Heart right ventricle (tissue), 16 donors: ENCODE measurements around the gene ULK1. TPM values are rescaled to one million over a fixed set of nuclear protein-coding genes. Genes with fewer than 3 reads are reported as not detected.

Experiments
- ATAC-seq, 8 donors: fragments of 200-7000 bp; cut with Tn5 transposase; one replicate each; pipeline ENCODE4 v1.9.1; 2020; ENCODE audit warnings: mild to moderate bottlenecking in 8 of 8, moderate library complexity in 8 of 8, moderate number of reproducible peaks in 1 of 8
- DNase-seq, 2 donors: peaks; one replicate each; pipeline ENCODE4 v3.0.0-alpha.2; 2020
- H3K27ac ChIP-seq, 10 donors: fragments of 200-600 bp; sonication (generic) in 2 of 10; one replicate each; pipeline versions ENCODE4 v1.5.0 to v1.8.0; 2020 to 2022; ENCODE audit warnings: mild to moderate bottlenecking in 3 of 10
- H3K27me3 ChIP-seq, 7 donors: fragments of 200-600 bp; one replicate each; pipeline ENCODE4 v1.8.0; 2021 to 2022; ENCODE audit warnings: mild to moderate bottlenecking in 2 of 7
- H3K36me3 ChIP-seq, 9 donors: fragments of 200-600 bp; sonication (generic) in 1 of 9; one replicate each; pipeline versions ENCODE4 v1.5.0 to v1.8.0; 2020 to 2022; ENCODE audit warnings: mild to moderate bottlenecking in 2 of 9
- H3K4me1 ChIP-seq, 9 donors: fragments of 200-600 bp; sonication (generic) in 1 of 9; one replicate each; pipeline versions ENCODE4 v1.5.0 to v1.8.0; 2020 to 2022; ENCODE audit warnings: mild to moderate bottlenecking in 4 of 9
- H3K4me3 ChIP-seq, 10 donors: fragments of 200-600 bp; sonication (generic) in 2 of 10; one replicate each; pipeline versions ENCODE4 v1.5.0 to v1.8.0; 2020 to 2022; ENCODE audit warnings: mild to moderate bottlenecking in 7 of 10, moderate library complexity in 2 of 10
- H3K9me3 ChIP-seq, 11 donors: fragments of 200-600 bp in 10 of 11; sonication (generic) in 2 of 11; one replicate each; pipeline versions ENCODE4 v1.5.0 to v1.8.0; 2013 to 2022; ENCODE audit warnings: mild to moderate bottlenecking in 2 of 11, control low read depth in 1 of 11, moderate library complexity in 1 of 11
- CTCF ChIP-seq, 9 donors: fragments of 200-600 bp; sonication (generic) in 2 of 9; IDR thresholded peaks; one replicate each; pipeline versions ENCODE4 v1.5.0 to v1.8.0; 2021 to 2022; ENCODE audit warnings: antibody characterized with exemption in 9 of 9, mild to moderate bottlenecking in 5 of 9, moderate library complexity in 1 of 9
- WGBS, 2 donors: extraction: QIAGEN DNeasy Blood & Tissue Kit; methylation state at CpG; one replicate each; pipeline ENCODE4 v1.1.7; 2013; ENCODE audit warnings: inconsistent platforms in 1 of 2; 5-methylcytosine and 5-hydroxymethylcytosine counted together
- intact Hi-C, 10 donors: fragments of 100-400 bp; cut with DNase I; formaldehyde crosslinking; loops; one replicate each; pipeline versions ENCODE4 v1.11.1 to v1.14.2; 2022
- polyA plus RNA-seq, 2 donors: library from polyadenylated mRNA; stranded (reverse); fragments of 200-250 nt; gene quantifications; one replicate each; pipeline ENCODE4 v1.2.3, GENCODE V29; 2013
- total RNA-seq, 10 donors: library from RNA; stranded (reverse); fragmentation: NEBNext Ultra II Directional in 3 of 10; extraction: Animal tissue kit (Norgen Biotek cat#: 25700) in 3 of 10; gene quantifications; one replicate each; pipeline versions ENCODE4 v1.2.1 to v1.2.4, GENCODE V29; 2021 to 2023
- donor health status: Arrhythmogenic right ventricular cardiomyopathy.
- donor health status: ischemic (EF 13 %, LVEDD 7.1; RV severe dilation, severe dysfunction).
- donor health status: healthy with polysubstance abuse.
- donor health status: DM: no; HTN: yes; CAD: no.
- donor health status: DM: no; HTN: no; CAD: no.
- donor health status: ischemic (EF 25% LVEDD 6.9; RV normal size, moderate dysfunction).
- donor health status: ischemic (EF 25% LVEDD 5.7; RV mildly dilated, moderate dysfunction).
- donor health status: healthy.
- donor health status: DM: yes; HTN: yes; CAD: no.
- donor health status: Ischemic cardiomyopathy.
- donor health status: ischemic (EF 35%, LVEDD 5.7; RV mildly dilated, moderate dysfunction).
- donor health status: nonischemic (EF 11% LVEDD 7.7; RV severe dilation, severe dysfunction).
- donor health status: DM: yes; HTN: yes; CAD: no.
- donor health status: PGD.
- donor health status: ischemic (EF 29% LVEDD 5.4; RV normal size, mild dysfunction).
- donor health status: nonischemic (EF 23%, LVEDD 6.1; RV moderate dilation, normal function).

The ULK1 gene
- total and polyA plus RNA-seq, 12 donors, result 10.7 to 77.7 (median 48.6) TPM

GRCh38 chr12:131965073-131965472 is 70.7 kb downstream of the ULK1 start:
- Histone ChIP-seq H3K4me1 (peaks cover 0 to 25% (median 13%) of the 10 kb centered on the region in 9 donors), H3K9me3 (no peaks in the 10 kb centered on the region), H3K27ac (no peak overlapping the region), H3K4me3 (no peak overlapping the region), H3K36me3 (peaks cover 0 to 33% (median 8%) of the 10 kb centered on the region in 9 donors), H3K27me3 (no peaks in the 10 kb centered on the region)
- no peak for ATAC-seq
- no peak for DNase-seq
- TF ChIP-seq CTCF (IDR thresholded peaks at IDR 0.05), result no peak
- intact Hi-C loops, result no loop called here
- 68 to 69% methylated on average over 2 of the region's 2 CpGs for WGBS, 2 donors

- no peak for TF ChIP-seq CTCF (IDR thresholded peaks at IDR 0.05)
- Histone ChIP-seq H3K36me3 (peaks cover 0 to 9% (median 0%) of the 10 kb centered on the region in 9 donors), H3K4me3 (no peak overlapping the region), H3K27ac (no peak overlapping the region), H3K27me3 (no peaks in the 10 kb centered on the region), H3K4me1 (peaks cover 0 to 17% (median 9%) of the 10 kb centered on the region in 9 donors), H3K9me3 (no peaks in the 10 kb centered on the region)
- ATAC-seq (no peak), DNase-seq (no peak)
- intact Hi-C loops, result no loop called here
- WGBS, 2 donors, result 31 to 36% methylated on average over 1 of the region's 1 CpG
These were observed 76.8 kb downstream of the ULK1 start for GRCh38 chr12:131971226-131971625.

Other genes with a start within 250 kb of the ULK1 start
- gene SFSWAP, start 183.5 kb upstream of the ULK1 start, total RNA-seq, result 10 to 100 TPM; 14.8 to 26.8 (median 19.6) TPM
- 10 to 100 TPM; 14.5 to 34.1 TPM for gene SFSWAP, start 183.5 kb upstream of the ULK1 start, polyA plus RNA-seq
- 1 to 10 TPM in 4 of 10 donors, under 1 TPM in 5, not detected in 1; 0.28 to 1.4 (median 0.97) TPM for gene MMP17, start 66.2 kb upstream of the ULK1 start, total RNA-seq
- gene MMP17, start 66.2 kb upstream of the ULK1 start, polyA plus RNA-seq, result 1 to 10 TPM; 2.3 to 3.7 TPM
- gene PUS1, start 34.7 kb downstream of the ULK1 start, total RNA-seq, result 10 to 100 TPM in 1 of 10 donors, 1 to 10 TPM in 9; 5.1 to 14.8 (median 7.5) TPM
- gene PUS1, start 34.7 kb downstream of the ULK1 start, polyA plus RNA-seq, result 10 to 100 TPM; 13.7 to 17.4 TPM
- gene EP400, start 55.3 kb downstream of the ULK1 start, total RNA-seq, result 10 to 100 TPM; 14.1 to 20.5 (median 19.3) TPM
- gene EP400, start 55.3 kb downstream of the ULK1 start, polyA plus RNA-seq, result 10 to 100 TPM in 1 of 2 donors, 1 to 10 TPM in 1; 6.6 to 18.9 TPM
- 10 to 100 TPM in 2 of 10 donors, 1 to 10 TPM in 8; 7.2 to 11.1 (median 8.6) TPM for gene DDX51, start 249.7 kb downstream of the ULK1 start, total RNA-seq
- 10 to 100 TPM; 12.4 to 19.9 TPM for gene DDX51, start 249.7 kb downstream of the ULK1 start, polyA plus RNA-seq
- 10 to 100 TPM in 3 of 10 donors, 1 to 10 TPM in 7; 7.4 to 13.8 (median 9.0) TPM for gene NOC4L, start 249.8 kb downstream of the ULK1 start, total RNA-seq
- 10 to 100 TPM; 20.8 to 22.2 TPM for gene NOC4L, start 249.8 kb downstream of the ULK1 start, polyA plus RNA-seq